OCI-LY7 (cell line): ENCODE data around the gene FLNB. TPM values are rescaled to one million over a fixed set of nuclear protein-coding genes. Genes with fewer than 3 reads are reported as not detected.

Source experiments
- BruUV-seq: library from RNA; stranded (reverse); fragments of 400-500 nt; replicated peaks from 2 replicates; lab custom pipeline; 2021; lab: Mats Ljungman, UMichigan
- CTCF ChIA-PET: fragments of 300-600 bp; sonication (Branson Sonifier 250); formaldehyde crosslinking; loops from one replicate; lab custom pipeline; 2022; ENCODE audit warnings: antibody characterized with exemption; ENCODE audit not compliant: unreplicated experiment; lab: Charles Lee
- POLR2A ChIA-PET: fragments of 300-600 bp; sonication (Branson Sonifier 250); formaldehyde crosslinking; loops from one replicate; lab custom pipeline; 2022; ENCODE audit warnings: antibody characterized with exemption; lab: Charles Lee
- DNase-seq: peaks from one replicate; pipeline ENCODE4 v3.0.0-alpha.2; 2015; ENCODE audit warnings: low spot score
- H2AFZ ChIP-seq: fragments of 200-600 bp; sonication (generic), shearing (Covaris generic); 2 replicates; pipeline ENCODE4 v1.6.1; 2014; ENCODE audit warnings: mild to moderate bottlenecking, antibody characterized with exemption, low read length, moderate library complexity
- H3K27ac ChIP-seq: fragments of 200-600 bp; sonication (generic); 2 replicates; pipeline ENCODE4 v1.5.1; 2014; ENCODE audit warnings: mixed run types, low read depth, mild to moderate bottlenecking, moderate library complexity, low read length, inconsistent platforms; ENCODE audit not compliant: poor library complexity, severe bottlenecking
- H3K36me3 ChIP-seq: fragments of 200-600 bp; sonication (generic); 2 replicates; pipeline ENCODE4 v1.6.1; 2014; ENCODE audit warnings: mild to moderate bottlenecking, antibody characterized with exemption, low read length, moderate library complexity, mixed read lengths; ENCODE audit not compliant: insufficient read depth
- H3K4me1 ChIP-seq: fragments of 200-600 bp; sonication (generic); 2 replicates; pipeline ENCODE4 v1.5.1; 2014; ENCODE audit warnings: mild to moderate bottlenecking, low read length; ENCODE audit not compliant: insufficient read depth, poor library complexity, severe bottlenecking
- H3K4me2 ChIP-seq: fragments of 200-600 bp; sonication (generic); 2 replicates; pipeline ENCODE4 v1.6.1; 2014; ENCODE audit warnings: mild to moderate bottlenecking, low read length
- H3K4me3 ChIP-seq: fragments of 200-600 bp; sonication (generic); 2 replicates; pipeline ENCODE4 v1.5.1; 2014; ENCODE audit warnings: mild to moderate bottlenecking, low read depth, low read length; ENCODE audit not compliant: poor library complexity, severe bottlenecking
- H3K79me2 ChIP-seq: fragments of 200-600 bp; sonication (generic); 2 replicates; pipeline ENCODE4 v1.6.1; 2016; ENCODE audit warnings: low read depth, mild to moderate bottlenecking, low read length, moderate library complexity, mixed read lengths; ENCODE audit not compliant: insufficient read depth
- H3K9me2 ChIP-seq: fragments of 200-600 bp; sonication (generic); 2 replicates; pipeline ENCODE4 v1.6.1; 2016; ENCODE audit warnings: mild to moderate bottlenecking, low read length, mixed read lengths; ENCODE audit not compliant: insufficient read depth
- H3K9me3 ChIP-seq: fragments of 200-600 bp; sonication (generic); 2 replicates; pipeline ENCODE4 v1.6.1; 2014; ENCODE audit warnings: mild to moderate bottlenecking, mixed run types, low read length, mixed read lengths
- H4K20me1 ChIP-seq: fragments of 200-600 bp; sonication (generic); 2 replicates; pipeline ENCODE4 v1.6.1; 2014; ENCODE audit warnings: mild to moderate bottlenecking, antibody characterized with exemption, low read length, moderate library complexity, mixed read lengths; ENCODE audit not compliant: insufficient read depth
- CTCF ChIP-seq: fragments of 200-600 bp; sonication (generic); conservative IDR thresholded peaks from 2 replicates; pipeline ENCODE4 v1.5.1; 2014; ENCODE audit warnings: mild to moderate bottlenecking, antibody characterized with exemption, low read length, moderate library complexity, mixed read lengths
- EZH2phosphoT487 ChIP-seq: fragments of 200-600 bp; sonication (generic); IDR thresholded peaks from 2 replicates; pipeline ENCODE4 v1.6.1; 2018; ENCODE audit warnings: low read depth, borderline replicate concordance, mild to moderate bottlenecking, mixed run types, antibody characterized with exemption, low read length, moderate library complexity, mixed read lengths
- intact Hi-C: fragments of 100-400 bp; cut with micrococcal nuclease; formaldehyde crosslinking; loops from one replicate; pipeline ENCODE4 v1.10.0; 2022; ENCODE audit not compliant: unreplicated experiment
- total RNA-seq, 2 experiments: library from RNA; depleted of rRNA in 1 of 2; stranded (reverse); fragments of >200 nt in 1 of 2; shearing (Covaris generic) in 1 of 2; gene quantifications; 2 replicates each; pipeline ENCODE4 v1.2.3, GENCODE V29; 2014 to 2022

The FLNB gene
- total RNA-seq, 2 experiments from 2014 or later: 29.9 to 39.1 TPM

GRCh38 chr3:58120075-58120812 lies 112.0 kb downstream of the FLNB start:
- BruUV-seq: no TSS peak
- ChIA-PET CTCF (interaction anchor here (0.6 kb wide), 1 partner anchor 98 kb away, joined by 3 read pairs; no protein-coding TSS in a partner anchor), POLR2A (no interaction called here)
- intact Hi-C loops: no loop called here
- Histone ChIP-seq H4K20me1 (no peaks in the 10 kb centered on the region), H2AFZ (no peak overlapping the region), H3K4me3 (no peak overlapping the region), H3K4me2 (no peak overlapping the region), H3K79me2 (no peaks in the 10 kb centered on the region), H3K9me3 (no peaks in the 10 kb centered on the region), H3K36me3 (peaks cover 19% of the 10 kb centered on the region; the same call in 1 of the 2 replicates), H3K4me1 (no peaks in the 10 kb centered on the region), H3K27ac (no peak overlapping the region), H3K9me2 (no peaks in the 10 kb centered on the region)
- DNase-seq: no peak
- TF ChIP-seq CTCF (no peak), EZH2phosphoT487 (no peak)

GRCh38 chr3:58121183-58121582 lies 113.0 kb downstream of the FLNB start:
- Histone ChIP-seq H3K79me2 (no peaks in the 10 kb centered on the region), H3K36me3 (peaks cover 26% of the 10 kb centered on the region), H3K4me1 (no peaks in the 10 kb centered on the region), H3K4me3 (no peak overlapping the region), H4K20me1 (no peaks in the 10 kb centered on the region), H3K4me2 (no peak overlapping the region), H2AFZ (no peak overlapping the region), H3K9me2 (no peaks in the 10 kb centered on the region), H3K9me3 (no peaks in the 10 kb centered on the region), H3K27ac (no peak overlapping the region)
- POLR2A ChIA-PET: no interaction called here
- BruUV-seq: no TSS peak
- intact Hi-C loops: no loop called here
- no peak for TF ChIP-seq CTCF
- TF ChIP-seq EZH2phosphoT487: no peak
- no peak for DNase-seq
- CTCF ChIA-PET: interaction anchor here (0.6 kb wide), 1 partner anchor 99 kb away, joined by 3 read pairs; no protein-coding TSS in a partner anchor
